PC-9 (cell line): ENCODE data around the gene ADGRD1. TPM values are rescaled to one million over a fixed set of nuclear protein-coding genes. Genes with fewer than 3 reads are reported as not detected.

Experiments used
- BruUV-seq: library from RNA; stranded (reverse); fragments of 400-500 nt; replicated peaks from 2 replicates; lab custom pipeline; 2021; lab: Mats Ljungman, UMichigan
- CTCF ChIA-PET: fragments of 300-600 bp; sonication (Branson Sonifier 250); formaldehyde crosslinking; loops from one replicate; lab custom pipeline; 2022; ENCODE audit warnings: antibody characterized with exemption; lab: Charles Lee
- POLR2A ChIA-PET: fragments of 300-600 bp; sonication (Branson Sonifier 250); formaldehyde crosslinking; loops from one replicate; lab custom pipeline; 2022; ENCODE audit warnings: antibody characterized with exemption; ENCODE audit not compliant: unreplicated experiment; lab: Charles Lee
- DNase-seq, 2 experiments: peaks; one replicate each; pipeline versions ENCODE4 v3.0.0 to v3.0.0-alpha.2; 2015 to 2022; ENCODE audit warnings: mixed read lengths in 1 of 2
- H2AFZ ChIP-seq: fragments of 200-600 bp; sonication (generic); 2 replicates; pipeline ENCODE4 v1.8.1; 2017; ENCODE audit warnings: antibody characterized with exemption
- H3F3A ChIP-seq: fragments of 200-600 bp; sonication (generic); 2 replicates; pipeline ENCODE4 v1.8.1; 2017; ENCODE audit warnings: antibody characterized with exemption, mild to moderate bottlenecking, low read depth; ENCODE audit not compliant: insufficient read depth
- H3K27ac ChIP-seq: fragments of 200-600 bp; sonication (generic); 2 replicates; pipeline ENCODE4 v1.6.1; 2016; ENCODE audit warnings: mixed run types
- H3K27me3 ChIP-seq: fragments of 200-600 bp; sonication (generic); 2 replicates; pipeline ENCODE4 v1.6.1; 2016; ENCODE audit warnings: low read depth, mixed run types; ENCODE audit not compliant: insufficient read depth
- H3K36me3 ChIP-seq: fragments of 200-600 bp; sonication (generic); 2 replicates; pipeline ENCODE4 v1.6.1; 2016; ENCODE audit warnings: low read depth, mixed run types
- H3K4me1 ChIP-seq: fragments of 200-600 bp; sonication (generic); replicated peaks from 2 replicates; pipeline ENCODE4 v1.6.1; 2016; ENCODE audit warnings: mixed run types; ENCODE audit not compliant: insufficient read depth
- H3K4me2 ChIP-seq: fragments of 200-600 bp; sonication (generic); 2 replicates; pipeline ENCODE4 v1.6.1; 2017; ENCODE audit warnings: mixed run types
- H3K4me3 ChIP-seq: fragments of 200-600 bp; sonication (generic); 2 replicates; pipeline ENCODE4 v1.6.1; 2016; ENCODE audit warnings: mixed run types
- H3K79me2 ChIP-seq: fragments of 200-600 bp; sonication (generic); 2 replicates; pipeline ENCODE4 v1.6.1; 2017; ENCODE audit warnings: low read depth, mixed run types
- H3K9me2 ChIP-seq: fragments of 200-600 bp; sonication (generic); 2 replicates; pipeline ENCODE4 v1.8.1; 2017; ENCODE audit warnings: mild to moderate bottlenecking; ENCODE audit not compliant: insufficient read depth
- H3K9me3 ChIP-seq: fragments of 200-600 bp; sonication (generic); 2 replicates; pipeline ENCODE4 v1.8.1; 2016; ENCODE audit warnings: low read depth; ENCODE audit not compliant: insufficient read depth
- H4K20me1 ChIP-seq: fragments of 200-600 bp; sonication (generic); 2 replicates; pipeline ENCODE4 v1.8.1; 2017; ENCODE audit not compliant: insufficient read depth
- CTCF ChIP-seq: fragments of 200-600 bp; sonication (generic); conservative IDR thresholded peaks from 2 replicates; pipeline ENCODE4 v1.6.1; 2017; ENCODE audit warnings: mixed run types, antibody characterized with exemption, mild to moderate bottlenecking, moderate library complexity
- EZH2 ChIP-seq: fragments of 200-600 bp; sonication (generic); IDR thresholded peaks from 2 replicates; pipeline ENCODE4 v1.8.0; 2017; ENCODE audit warnings: antibody characterized with exemption, low read depth
- intact Hi-C: fragments of 100-400 bp; cut with micrococcal nuclease; formaldehyde crosslinking; loops from one replicate; pipeline ENCODE4 v1.10.0; 2022; ENCODE audit not compliant: unreplicated experiment
- total RNA-seq: library from RNA; stranded (reverse); gene quantifications from 2 replicates; pipeline ENCODE4 v1.2.3, GENCODE V29; 2021

ADGRD1 gene
- total RNA-seq, 1 experiment from 2014 or later, result not detected

GRCh38 chr12:131011165-131012079 is 57.7 kb downstream of the ADGRD1 start:
- Histone ChIP-seq H3K9me2 (no peaks in the 10 kb centered on the region), H3K27me3 (peaks cover 89% of the 10 kb centered on the region), H3K9me3 (no peaks in the 10 kb centered on the region), H2AFZ (no peak overlapping the region), H4K20me1 (no peaks in the 10 kb centered on the region), H3K27ac (no peak overlapping the region), H3K79me2 (no peaks in the 10 kb centered on the region), H3F3A (no peaks in the 10 kb centered on the region), H3K4me1 (no peaks in the 10 kb centered on the region), H3K4me3 (no peak overlapping the region), H3K4me2 (no peak overlapping the region), H3K36me3 (no peaks in the 10 kb centered on the region)
- BruUV-seq, result no TSS peak
- ChIA-PET CTCF (no interaction called here), POLR2A (no interaction called here)
- intact Hi-C loops, result no loop called here
- no peak for DNase-seq
- TF ChIP-seq CTCF (no peak), EZH2 (no peak)

GRCh38 chr12:131012279-131013069 is 58.8 kb downstream of the ADGRD1 start:
- no peaks in the 10 kb centered on the region for H3K36me3 ChIP-seq
- intact Hi-C loops, result no loop called here
- ChIA-PET CTCF (no interaction called here), POLR2A (no interaction called here)
- H3K27me3 ChIP-seq, result peaks cover 89% of the 10 kb centered on the region
- no peaks in the 10 kb centered on the region for H3K9me3 ChIP-seq
- H3K4me2 ChIP-seq, result no peak overlapping the region
- no peaks in the 10 kb centered on the region for H3K9me2 ChIP-seq
- no peaks in the 10 kb centered on the region for H3K79me2 ChIP-seq
- BruUV-seq, result no TSS peak
- H4K20me1 ChIP-seq, result no peaks in the 10 kb centered on the region
- TF ChIP-seq CTCF (no peak), EZH2 (no peak)
- no peaks in the 10 kb centered on the region for H3K4me1 ChIP-seq
- H3K4me3 ChIP-seq, result no peak overlapping the region
- no peak overlapping the region for H2AFZ ChIP-seq
- DNase-seq, result no peak
- H3K27ac ChIP-seq, result no peak overlapping the region
- H3F3A ChIP-seq, result no peaks in the 10 kb centered on the region

GRCh38 chr12:131013118-131013517 is 59.4 kb downstream of the ADGRD1 start:
- Histone ChIP-seq H3K27ac (no peak overlapping the region), H3K27me3 (peaks cover 89% of the 10 kb centered on the region), H4K20me1 (no peaks in the 10 kb centered on the region), H3K4me1 (no peaks in the 10 kb centered on the region), H3K9me2 (no peaks in the 10 kb centered on the region), H3F3A (no peaks in the 10 kb centered on the region), H2AFZ (no peak overlapping the region), H3K4me3 (no peak overlapping the region), H3K4me2 (no peak overlapping the region), H3K79me2 (no peaks in the 10 kb centered on the region), H3K36me3 (no peaks in the 10 kb centered on the region), H3K9me3 (no peaks in the 10 kb centered on the region)
- CTCF ChIA-PET, result no interaction called here
- TF ChIP-seq EZH2 (no peak), CTCF (no peak)
- BruUV-seq, result no TSS peak
- no peak for DNase-seq
- intact Hi-C loops, result no loop called here
- POLR2A ChIA-PET, result no interaction called here
